Gastrocnemius medialis (tissue), 4 donors: ENCODE results near the gene CENPB.
"Not testable (repeated sequence)": the region's sequence is repeated elsewhere in the genome, so short reads cannot be mapped to it uniquely, and the experiment has no call there.

Source experiments
- CTCF ChIP-seq, 5 experiments: fragments of 450-650 bp in 3 of 5; fragments of 200-600 bp in 2 of 5; sonication (generic) in 2 of 5; IDR thresholded peaks in 4 of 5; conservative IDR thresholded peaks in 1 of 5; 1 replicate in 4 of 5; 2 replicates in 1 of 5; pipeline ENCODE4 v1.5.1; 2016 to 2019; ENCODE audit warnings: antibody characterized with exemption in 5 of 5, mild to moderate bottlenecking in 3 of 5, moderate library complexity in 3 of 5
- POLR2A ChIP-seq, 2 donors: fragments of 450-650 bp; IDR thresholded peaks; one replicate each; pipeline ENCODE4 v1.6.1; 2017; ENCODE audit warnings: antibody characterized with exemption in 2 of 2, mild to moderate bottlenecking in 2 of 2, moderate library complexity in 2 of 2

- TF ChIP-seq CTCF (IDR thresholded peaks at IDR 0.05 in 4 of 5, conservative IDR thresholded peaks at IDR 0.05 in 1 of 5); POLR2A (IDR thresholded peaks at IDR 0.05): not testable (repeated sequence)
Observed at GRCh38 chr20:3829891-3830290, 43.4 kb upstream of the CENPB start.
